Measurements from ENCODE around the gene LAT. TPM values are rescaled to one million over a fixed set of nuclear protein-coding genes. Genes with fewer than 3 reads are reported as not detected.
"Not testable (repeated sequence)": the region's sequence is repeated elsewhere in the genome, so short reads cannot be mapped to it uniquely, and the experiment has no call there.

LAT gene
- total RNA-seq, 2 experiments from 2014 or later, result 17.5 to 19.8 TPM

DNA sequence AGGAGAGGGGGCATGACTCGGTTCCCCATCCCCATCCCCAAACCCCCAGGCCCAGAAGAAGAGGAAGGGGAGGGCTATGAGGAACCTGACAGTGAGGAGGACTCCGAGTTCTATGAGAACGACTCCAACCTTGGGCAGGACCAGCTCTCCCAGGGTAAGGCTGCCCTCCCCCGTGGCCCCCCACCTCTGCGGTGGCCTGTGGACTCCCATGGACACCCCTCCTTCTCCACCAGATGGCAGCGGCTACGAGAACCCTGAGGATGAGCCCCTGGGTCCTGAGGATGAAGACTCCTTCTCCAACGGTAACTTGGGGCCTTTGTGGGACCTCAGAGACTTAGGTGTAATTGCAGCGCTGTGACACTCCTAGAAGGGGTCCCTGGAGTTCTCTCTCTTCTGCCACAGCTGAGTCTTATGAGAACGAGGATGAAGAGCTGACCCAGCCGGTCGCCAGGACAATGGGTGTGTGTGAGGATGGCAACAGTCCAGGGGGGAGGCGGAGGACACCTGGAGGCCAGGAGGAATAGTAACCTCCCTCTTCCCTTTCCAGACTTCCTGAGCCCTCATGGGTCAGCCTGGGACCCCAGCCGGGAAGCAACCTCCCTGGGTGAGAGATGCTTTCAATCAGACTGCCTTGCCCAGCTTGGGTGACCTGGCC is 47.5 kb upstream of the LAT start:
- Histone ChIP-seq H2AFZ (ENCODE audit: low read length) (no peak overlapping the region), H3K36me3 (ENCODE audit: insufficient read depth, low read length) (peaks cover 63% of the 10 kb centered on the region), H3K9me3 (ENCODE audit: low read length) (no peaks in the 10 kb centered on the region), H3K79me2 (ENCODE audit: insufficient read depth, low read depth, low read length) (peaks cover 18% of the 10 kb centered on the region; the same call in 1 of the 2 replicates), H3K4me3 (ENCODE audit: low read depth, low read length, poor library complexity, severe bottlenecking) (no peak overlapping the region), H3K27ac (ENCODE audit: low read depth, low read length, poor library complexity, severe bottlenecking) (no peak overlapping the region), H4K20me1 (ENCODE audit: insufficient read depth, low read length) (no peaks in the 10 kb centered on the region), H3K4me2 (ENCODE audit: low read length) (no peak overlapping the region), H3K4me1 (ENCODE audit: insufficient read depth, low read length, poor library complexity, severe bottlenecking) (peaks cover 32% of the 10 kb centered on the region), H3K9me2 (ENCODE audit: insufficient read depth, low read length) (no peaks in the 10 kb centered on the region)
- ChIA-PET CTCF (ENCODE audit: unreplicated experiment) (no interaction called here), POLR2A (interaction anchor here (1.0 kb wide), 1 partner anchor 8 kb away, joined by 13 read pairs; no protein-coding TSS in a partner anchor)
- TF ChIP-seq EZH2phosphoT487 (IDR thresholded peaks at IDR 0.05; ENCODE audit: borderline replicate concordance, low read depth, low read length), result no peak
- TF ChIP-seq, protein P1, sequence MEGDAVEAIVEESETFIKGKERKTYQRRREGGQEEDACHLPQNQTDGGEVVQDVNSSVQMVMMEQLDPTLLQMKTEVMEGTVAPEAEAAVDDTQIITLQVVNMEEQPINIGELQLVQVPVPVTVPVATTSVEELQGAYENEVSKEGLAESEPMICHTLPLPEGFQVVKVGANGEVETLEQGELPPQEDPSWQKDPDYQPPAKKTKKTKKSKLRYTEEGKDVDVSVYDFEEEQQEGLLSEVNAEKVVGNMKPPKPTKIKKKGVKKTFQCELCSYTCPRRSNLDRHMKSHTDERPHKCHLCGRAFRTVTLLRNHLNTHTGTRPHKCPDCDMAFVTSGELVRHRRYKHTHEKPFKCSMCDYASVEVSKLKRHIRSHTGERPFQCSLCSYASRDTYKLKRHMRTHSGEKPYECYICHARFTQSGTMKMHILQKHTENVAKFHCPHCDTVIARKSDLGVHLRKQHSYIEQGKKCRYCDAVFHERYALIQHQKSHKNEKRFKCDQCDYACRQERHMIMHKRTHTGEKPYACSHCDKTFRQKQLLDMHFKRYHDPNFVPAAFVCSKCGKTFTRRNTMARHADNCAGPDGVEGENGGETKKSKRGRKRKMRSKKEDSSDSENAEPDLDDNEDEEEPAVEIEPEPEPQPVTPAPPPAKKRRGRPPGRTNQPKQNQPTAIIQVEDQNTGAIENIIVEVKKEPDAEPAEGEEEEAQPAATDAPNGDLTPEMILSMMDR (conservative IDR thresholded peaks at IDR 0.05; ENCODE audit: low read length), result no peak
- no TSS peak for BruUV-seq (replicated peaks)
- intact Hi-C loops (cut with micrococcal nuclease; ENCODE audit: unreplicated experiment), result no loop called here
- DNase-seq (ENCODE audit: low spot score), result no peak

DNA sequence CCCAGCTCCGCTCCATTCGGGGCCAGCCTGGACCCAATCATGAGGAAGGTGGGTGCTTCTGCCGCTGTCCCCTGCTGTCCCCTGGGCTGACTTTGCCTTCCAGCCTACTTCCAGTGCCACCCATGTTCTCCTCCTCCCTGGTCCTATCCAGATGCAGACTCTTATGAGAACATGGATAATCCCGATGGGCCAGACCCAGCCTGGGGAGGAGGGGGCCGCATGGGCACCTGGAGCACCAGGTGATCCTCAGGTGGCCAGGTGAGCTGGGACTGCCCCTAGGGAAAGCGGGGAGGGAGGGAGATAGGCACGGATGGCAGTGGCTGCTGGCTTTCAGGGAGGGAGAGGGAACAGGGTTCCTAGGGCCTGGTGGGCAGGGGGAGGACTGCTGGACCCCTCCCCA is 46.1 kb upstream of the LAT start:
- Histone ChIP-seq H3K36me3 (ENCODE audit: insufficient read depth, low read length) (peaks cover 58% of the 10 kb centered on the region), H2AFZ (ENCODE audit: low read length) (no peak overlapping the region), H3K9me2 (ENCODE audit: insufficient read depth, low read length) (no peaks in the 10 kb centered on the region), H3K4me1 (ENCODE audit: insufficient read depth, low read length, poor library complexity, severe bottlenecking) (peaks cover 20% of the 10 kb centered on the region), H3K27ac (ENCODE audit: low read depth, low read length, poor library complexity, severe bottlenecking) (no peak overlapping the region), H4K20me1 (ENCODE audit: insufficient read depth, low read length) (no peaks in the 10 kb centered on the region), H3K4me2 (ENCODE audit: low read length) (no peak overlapping the region), H3K9me3 (ENCODE audit: low read length) (no peaks in the 10 kb centered on the region), H3K4me3 (ENCODE audit: low read depth, low read length, poor library complexity, severe bottlenecking) (no peak overlapping the region), H3K79me2 (ENCODE audit: insufficient read depth, low read depth, low read length) (peaks cover 6% of the 10 kb centered on the region; the same call in 1 of the 2 replicates)
- no peak for TF ChIP-seq EZH2phosphoT487 (IDR thresholded peaks at IDR 0.05; ENCODE audit: borderline replicate concordance, low read depth, low read length)
- TF ChIP-seq, protein P1 (conservative IDR thresholded peaks at IDR 0.05; ENCODE audit: low read length), result no peak
- BruUV-seq (replicated peaks), result no TSS peak
- CTCF ChIA-PET (ENCODE audit: unreplicated experiment), result no interaction called here
- POLR2A ChIA-PET, result no interaction called here
- intact Hi-C loops (cut with micrococcal nuclease; ENCODE audit: unreplicated experiment), result no loop called here
- no peak for DNase-seq (ENCODE audit: low spot score)

DNA sequence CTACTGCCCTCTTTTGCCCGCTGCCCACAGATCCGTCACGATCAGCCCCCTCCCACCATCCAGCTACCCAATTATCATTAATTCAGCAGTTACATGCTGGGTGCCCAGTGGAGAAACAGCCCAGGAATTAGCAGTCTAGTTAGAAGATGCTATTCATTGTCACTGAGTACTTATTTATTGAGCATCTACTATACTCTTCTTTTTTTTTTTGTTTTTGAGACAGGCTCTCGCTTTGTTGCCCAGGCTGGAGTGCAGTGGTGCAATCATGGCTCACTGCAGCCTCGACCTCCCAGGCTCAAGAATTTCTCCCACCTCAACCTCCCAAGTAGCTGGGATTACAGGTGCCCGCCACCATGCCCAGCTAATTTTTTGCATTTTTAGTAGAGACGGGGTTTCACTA is 45.0 kb upstream of the LAT start:
- intact Hi-C loops (cut with micrococcal nuclease; ENCODE audit: unreplicated experiment); H3K4me2 ChIP-seq (ENCODE audit: low read length); BruUV-seq (replicated peaks); H2AFZ ChIP-seq (ENCODE audit: low read length); H3K4me3 ChIP-seq (ENCODE audit: low read depth, low read length, poor library complexity, severe bottlenecking); CTCF ChIA-PET (ENCODE audit: unreplicated experiment); H3K27ac ChIP-seq (ENCODE audit: low read depth, low read length, poor library complexity, severe bottlenecking); H4K20me1 ChIP-seq (ENCODE audit: insufficient read depth, low read length); H3K9me3 ChIP-seq (ENCODE audit: low read length); H3K9me2 ChIP-seq (ENCODE audit: insufficient read depth, low read length); H3K79me2 ChIP-seq (ENCODE audit: insufficient read depth, low read depth, low read length); DNase-seq (ENCODE audit: low spot score): not testable (repeated sequence)
- POLR2A ChIA-PET, result interaction anchor here (0.6 kb wide), 1 partner anchor 28 kb away, joined by 5 read pairs; no protein-coding TSS in a partner anchor
- peaks cover 48% of the 10 kb centered on the region for H3K36me3 ChIP-seq (ENCODE audit: insufficient read depth, low read length)
- peaks cover 23% of the 10 kb centered on the region for H3K4me1 ChIP-seq (ENCODE audit: insufficient read depth, low read length, poor library complexity, severe bottlenecking)

Data from OCI-LY7 (cell line).